GM12872 (cell line): ENCODE results near the gene CCDC177.

Source experiments
- CTCF ChIP-seq: IDR thresholded peaks from 3 replicates; pipeline ENCODE4 v1.5.1; 2011; ENCODE audit warnings: low read depth, mild to moderate bottlenecking, low read length, moderate library complexity; ENCODE audit not compliant: insufficient read depth

Gene CCDC177

GRCh38 chr14:69611172-69612013 lies 36.7 kb upstream of the CCDC177 start, which contains the start of gene SUSD6:
Gene SUSD6 (plus strand): TSS chr14:69611596. CDS start chr14:69658593, 46,997 bp downstream.
- no peak for TF ChIP-seq CTCF

- no peak for TF ChIP-seq CTCF
Observed at GRCh38 chr14:69610874-69611171, 36.2 kb upstream of the CCDC177 start.

- TF ChIP-seq CTCF, result no peak
Observed at GRCh38 chr14:69610020-69610873, 35.6 kb upstream of the CCDC177 start.

- no peak for TF ChIP-seq CTCF
Observed at GRCh38 chr14:69606258-69607184, 31.9 kb upstream of the CCDC177 start.

- TF ChIP-seq CTCF, result no peak
Observed at GRCh38 chr14:69605738-69606137, 31.1 kb upstream of the CCDC177 start.

- no peak for TF ChIP-seq CTCF
Observed at GRCh38 chr14:69600304-69600891, 25.7 kb upstream of the CCDC177 start.
